Umbilical cord (tissue), 2 donors: ENCODE results near the gene NDUFA13. TPM values are rescaled to one million over a fixed set of nuclear protein-coding genes. Genes with fewer than 3 reads are reported as not detected.

Experiments used
- DNase-seq: peaks from one replicate; pipeline ENCODE4 v3.0.0-alpha.2; 2015; ENCODE audit warnings: low spot score
- total RNA-seq: library from RNA; depleted of rRNA; stranded (reverse); fragments of >200 nt; gene quantifications from one replicate; pipeline ENCODE4 v1.2.3, GENCODE V29; 2014; ENCODE audit warnings: low replicate concordance; ENCODE audit not compliant: insufficient read depth

NDUFA13 gene
- total RNA-seq, 1 donor from 2014 or later = 121 TPM

GRCh38 chr19:19507354-19507753, 8.7 kb upstream of the NDUFA13 start:
- no peak for DNase-seq

- no peak for DNase-seq
Measured at GRCh38 chr19:19508217-19508616, 7.8 kb upstream of the NDUFA13 start.

GRCh38 chr19:19510432-19510831, 5.6 kb upstream of the NDUFA13 start:
- DNase-seq = no peak

- no peak for DNase-seq
Measured at GRCh38 chr19:19513682-19514081, 2.3 kb upstream of the NDUFA13 start.

- DNase-seq = peak; percentile 90
Measured at GRCh38 chr19:19514215-19514657, 1.8 kb upstream of the NDUFA13 start.

GRCh38 chr19:19514881-19515641, 964 bp upstream of the NDUFA13 start, which contains the start of gene TSSK6:
TSSK6 (minus strand) TSS chr19:19515548; CDS start chr19:19515427, 121 bp downstream.
- DNase-seq = no peak

GRCh38 chr19:19517235-19517619, 1.2 kb downstream of the NDUFA13 start:
- DNase-seq = no peak

- DNase-seq = no peak
Measured at GRCh38 chr19:19520989-19521388, 5.0 kb downstream of the NDUFA13 start.

- DNase-seq = no peak
Measured at GRCh38 chr19:19523177-19523576, 7.2 kb downstream of the NDUFA13 start.

- DNase-seq = no peak
Measured at GRCh38 chr19:19524053-19524452, 8.0 kb downstream of the NDUFA13 start.

GRCh38 chr19:19525611-19526380, 9.8 kb downstream of the NDUFA13 start:
- no peak for DNase-seq

- no peak for DNase-seq
Measured at GRCh38 chr19:19526581-19527370, 10.8 kb downstream of the NDUFA13 start.

- no peak for DNase-seq
Measured at GRCh38 chr19:19527371-19527656, 11.3 kb downstream of the NDUFA13 start.

GRCh38 chr19:19527674-19528625, 11.9 kb downstream of the NDUFA13 start:
- no peak for DNase-seq

- peak; percentile 46 for DNase-seq
Measured at GRCh38 chr19:19528721-19529490, 12.9 kb downstream of the NDUFA13 start, which contains the start of gene YJEFN3. YJEFN3 (plus strand) TSS chr19:19528911; CDS start chr19:19528933, 22 bp downstream.

- DNase-seq = no peak
Measured at GRCh38 chr19:19529783-19530422, 13.9 kb downstream of the NDUFA13 start.

- no peak for DNase-seq
Measured at GRCh38 chr19:19530423-19530804, 14.4 kb downstream of the NDUFA13 start.

- no peak for DNase-seq
Measured at GRCh38 chr19:19530889-19531288, 14.9 kb downstream of the NDUFA13 start.

- peak; percentile 66 for DNase-seq
Measured at GRCh38 chr19:19531951-19532805, 16.2 kb downstream of the NDUFA13 start.
